Stromal cell of bone marrow (primary cell): ENCODE data around the gene FN3K.

Experiments used
- DNase-seq: peaks from one replicate; pipeline ENCODE4 v3.0.0-alpha.2; 2012; ENCODE audit warnings: low read depth

Gene FN3K

DNA sequence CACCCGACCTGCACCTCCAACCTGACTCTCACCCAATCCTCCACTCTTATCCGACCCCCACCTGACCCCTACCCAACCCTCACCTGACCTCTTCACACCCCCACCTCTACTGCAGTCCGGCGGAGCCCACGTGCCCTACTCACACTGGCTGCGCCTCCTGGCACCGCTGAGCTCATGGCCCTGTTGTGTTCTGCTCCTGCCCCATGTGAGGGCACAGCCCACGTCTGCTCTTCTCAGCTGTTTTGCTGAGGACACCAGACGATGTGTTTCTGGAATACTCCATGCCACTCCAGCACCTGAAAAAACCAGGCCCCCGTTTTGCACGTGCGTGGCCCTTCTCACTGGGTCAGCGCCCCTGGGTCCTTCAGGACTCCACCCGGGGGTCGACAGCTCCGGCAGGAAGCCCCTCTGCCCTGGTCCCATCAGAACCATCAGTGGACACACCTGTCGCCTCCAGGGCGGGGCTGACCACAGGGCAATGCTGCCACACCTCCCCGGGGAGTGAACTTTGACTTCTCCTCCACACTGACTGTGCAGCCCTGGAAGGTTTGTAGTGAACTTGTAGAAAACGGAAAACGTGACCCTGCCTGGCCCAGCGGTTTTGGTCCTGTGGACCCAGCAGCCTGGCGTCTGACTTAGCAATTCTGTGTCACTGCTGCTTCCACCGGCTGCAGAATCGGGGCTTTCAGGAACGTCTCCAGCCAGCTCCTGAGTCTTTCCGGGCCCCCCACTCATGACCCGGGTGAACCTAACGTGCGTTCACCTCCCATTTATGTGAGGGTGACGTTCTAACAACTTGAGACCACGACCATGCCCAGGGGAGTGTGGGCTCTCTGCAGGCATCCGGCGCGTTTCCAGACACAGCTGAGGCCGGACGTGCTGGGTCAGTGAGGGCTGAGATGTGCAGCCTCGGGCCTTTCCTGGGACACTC is 31.2 kb upstream of the FN3K start:
- DNase-seq: no peak

DNA sequence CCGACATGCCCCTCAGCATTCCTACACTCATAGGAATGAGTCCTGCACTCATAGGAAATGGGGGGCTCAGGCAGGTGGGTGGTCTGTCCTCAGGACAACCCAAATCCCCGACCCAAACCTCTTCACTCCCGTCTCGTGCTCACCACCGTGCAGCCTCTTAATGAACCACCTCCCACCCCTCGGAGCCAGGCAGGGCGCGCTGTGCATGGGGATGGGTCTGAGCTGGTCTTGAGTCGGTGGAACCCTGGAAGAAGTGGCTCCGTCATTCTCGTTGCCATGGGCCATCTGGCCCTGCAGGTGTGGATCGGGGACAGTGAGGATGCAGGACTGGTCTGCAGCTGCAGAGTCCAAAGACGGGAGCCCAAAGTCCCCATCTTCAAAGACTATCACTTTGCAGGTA is 30.5 kb upstream of the FN3K start:
- no peak for DNase-seq

DNA sequence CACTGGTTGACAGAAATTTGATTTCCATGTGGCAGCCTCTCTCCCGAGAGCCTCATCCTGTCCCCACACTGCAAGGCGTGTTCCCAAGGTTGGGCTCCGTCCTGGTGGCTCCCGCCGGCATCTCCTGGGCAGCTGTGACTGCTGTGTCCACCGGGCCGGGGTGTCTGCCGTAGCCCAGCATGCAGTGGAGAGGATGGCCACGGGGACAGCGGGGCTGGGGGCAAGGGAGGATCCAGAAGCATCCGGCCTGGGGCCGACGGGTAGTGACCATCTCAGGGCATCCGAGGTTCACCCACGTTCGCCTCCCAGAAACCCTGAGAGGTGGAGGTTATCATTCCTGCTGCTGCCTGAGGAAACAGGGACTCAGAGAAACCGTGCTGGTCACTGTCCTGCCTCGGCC is 29.7 kb upstream of the FN3K start:
- DNase-seq: no peak

DNA sequence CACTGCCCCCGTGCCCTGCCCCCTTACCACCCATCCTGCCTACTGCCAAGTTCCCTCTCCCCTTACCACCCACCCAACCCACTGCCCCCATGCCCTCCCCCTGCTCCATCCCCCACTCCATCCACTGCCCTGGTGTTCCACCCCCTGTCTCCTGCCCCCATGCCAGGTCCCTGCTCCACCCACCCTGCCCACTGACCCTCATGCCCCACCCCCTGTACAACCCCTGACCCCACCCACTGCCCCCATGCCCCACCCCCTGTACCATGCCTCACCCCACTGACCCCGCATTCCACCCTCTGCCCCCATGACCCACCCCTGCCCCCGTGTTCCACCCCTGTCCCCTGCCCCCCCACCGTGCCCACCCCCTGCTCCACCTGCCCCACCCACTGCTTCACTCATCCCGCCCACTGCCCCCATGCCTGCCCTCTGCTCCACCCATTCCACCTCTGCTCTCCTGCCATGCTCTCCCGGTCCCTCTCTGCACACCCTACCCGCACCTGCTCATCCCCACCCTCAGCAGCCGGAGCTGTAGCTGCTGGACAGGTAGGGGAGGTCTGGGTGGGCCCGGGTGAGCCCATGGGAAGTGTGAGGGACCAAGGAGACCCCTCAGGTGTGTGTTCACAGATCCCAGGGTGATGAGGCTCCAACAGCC is 26.3 kb upstream of the FN3K start:
- no peak for DNase-seq

DNA sequence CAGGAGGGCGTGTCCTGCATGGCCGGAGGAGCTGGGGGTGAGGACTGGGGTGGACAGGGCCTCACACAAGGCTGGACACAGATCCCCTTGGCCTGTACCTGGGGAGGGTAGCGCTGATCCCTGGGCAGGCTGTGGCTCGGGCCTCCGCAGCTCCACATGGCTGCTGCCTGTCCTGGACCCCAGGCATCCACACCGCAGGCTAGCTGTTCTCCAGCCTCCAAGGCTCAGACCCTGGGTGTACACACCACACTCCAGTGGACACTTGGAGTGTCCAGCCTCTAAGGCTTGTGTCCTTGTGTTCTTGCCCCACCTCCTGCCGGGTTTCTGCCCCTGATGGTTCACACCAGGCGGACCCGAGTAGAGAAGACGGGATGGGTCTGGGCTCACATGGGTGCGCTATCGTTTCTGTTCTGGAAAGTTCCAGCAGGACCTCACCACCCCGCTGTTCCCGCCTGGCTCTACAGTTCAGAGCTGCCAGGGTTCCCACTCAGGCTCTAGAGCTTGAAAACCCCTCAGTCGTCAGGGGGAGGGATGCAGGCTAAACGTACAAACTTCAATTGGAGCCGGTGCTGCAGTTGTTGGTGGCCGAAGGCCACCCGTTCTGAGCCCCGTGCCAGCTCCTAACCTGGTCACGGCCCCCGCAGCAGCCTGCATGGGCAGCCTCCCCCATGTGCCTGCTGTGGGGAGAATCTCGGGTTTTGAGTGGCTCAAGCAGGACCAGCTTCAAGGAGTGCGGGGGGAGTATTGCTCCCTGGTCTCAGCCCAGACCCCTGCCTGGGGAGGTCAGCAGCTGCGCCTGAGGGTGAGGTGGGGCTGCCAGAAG is 25.5 kb upstream of the FN3K start:
- DNase-seq: no peak

DNA sequence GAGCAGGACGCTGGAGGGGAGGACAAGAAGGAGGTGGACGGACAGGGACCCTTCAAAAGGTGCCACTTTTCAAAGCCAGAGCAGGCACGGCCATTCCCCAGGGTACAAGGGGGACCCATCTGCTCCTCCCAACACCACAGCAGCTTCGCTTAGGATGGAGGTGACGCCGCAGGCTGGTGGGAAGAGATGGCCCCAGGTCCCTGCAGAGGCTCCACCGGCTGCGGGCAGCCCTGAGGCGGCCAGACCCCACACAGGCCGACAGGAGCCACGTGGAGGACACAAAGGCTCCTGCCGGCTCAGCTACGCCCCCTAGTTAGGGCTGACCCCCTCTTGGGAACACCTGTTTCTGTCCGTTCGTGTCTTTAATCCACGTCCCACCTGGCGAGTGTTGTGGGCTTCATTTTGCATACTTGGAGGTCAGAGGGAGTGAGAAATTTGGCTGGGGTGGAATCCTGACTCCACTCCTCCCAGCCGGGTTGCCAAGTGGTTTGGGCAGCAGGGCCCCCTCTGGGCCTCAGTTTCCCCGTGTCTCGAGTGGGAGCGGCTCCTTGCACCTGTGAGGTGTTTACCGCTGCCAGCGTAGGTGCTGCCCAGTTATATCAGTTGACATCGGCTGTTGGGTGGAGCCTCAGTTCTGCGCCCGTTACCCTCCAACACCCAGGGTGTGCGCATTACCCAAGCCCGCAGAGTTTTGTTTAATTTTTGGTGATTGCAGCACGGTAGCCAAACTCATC is 24.7 kb upstream of the FN3K start:
- no peak for DNase-seq

DNA sequence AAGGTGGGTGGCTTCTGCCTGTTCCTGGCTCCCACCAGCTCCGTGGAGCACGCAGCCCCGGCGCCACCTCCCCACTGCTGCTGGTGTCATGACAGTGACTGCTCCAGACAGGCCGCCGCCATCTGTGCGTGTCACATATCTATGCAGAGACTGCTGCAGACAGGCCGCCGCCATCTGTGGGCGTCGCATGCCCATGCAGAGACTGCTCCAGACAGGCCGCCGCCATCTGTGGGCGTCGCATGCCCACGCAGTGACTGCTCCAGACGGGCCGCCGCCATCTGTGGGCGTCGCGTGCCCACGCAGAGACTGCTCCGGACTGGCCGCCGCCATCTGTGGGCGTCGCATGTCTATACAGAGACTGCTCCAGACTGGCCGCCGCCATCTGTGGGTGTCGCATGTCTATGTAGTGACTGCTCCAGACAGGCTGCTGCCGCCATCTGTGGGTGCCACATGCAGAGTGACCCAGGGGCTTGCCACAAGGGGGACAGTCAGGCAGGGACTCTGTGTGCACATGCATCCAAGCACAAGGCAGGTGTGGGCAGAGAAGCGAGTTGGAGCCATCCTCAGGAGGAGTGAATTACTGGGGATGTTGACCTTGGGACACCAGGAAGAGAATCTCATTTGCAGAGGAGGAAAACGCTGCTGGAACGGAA is 22.2 kb upstream of the FN3K start:
- no peak for DNase-seq

DNA sequence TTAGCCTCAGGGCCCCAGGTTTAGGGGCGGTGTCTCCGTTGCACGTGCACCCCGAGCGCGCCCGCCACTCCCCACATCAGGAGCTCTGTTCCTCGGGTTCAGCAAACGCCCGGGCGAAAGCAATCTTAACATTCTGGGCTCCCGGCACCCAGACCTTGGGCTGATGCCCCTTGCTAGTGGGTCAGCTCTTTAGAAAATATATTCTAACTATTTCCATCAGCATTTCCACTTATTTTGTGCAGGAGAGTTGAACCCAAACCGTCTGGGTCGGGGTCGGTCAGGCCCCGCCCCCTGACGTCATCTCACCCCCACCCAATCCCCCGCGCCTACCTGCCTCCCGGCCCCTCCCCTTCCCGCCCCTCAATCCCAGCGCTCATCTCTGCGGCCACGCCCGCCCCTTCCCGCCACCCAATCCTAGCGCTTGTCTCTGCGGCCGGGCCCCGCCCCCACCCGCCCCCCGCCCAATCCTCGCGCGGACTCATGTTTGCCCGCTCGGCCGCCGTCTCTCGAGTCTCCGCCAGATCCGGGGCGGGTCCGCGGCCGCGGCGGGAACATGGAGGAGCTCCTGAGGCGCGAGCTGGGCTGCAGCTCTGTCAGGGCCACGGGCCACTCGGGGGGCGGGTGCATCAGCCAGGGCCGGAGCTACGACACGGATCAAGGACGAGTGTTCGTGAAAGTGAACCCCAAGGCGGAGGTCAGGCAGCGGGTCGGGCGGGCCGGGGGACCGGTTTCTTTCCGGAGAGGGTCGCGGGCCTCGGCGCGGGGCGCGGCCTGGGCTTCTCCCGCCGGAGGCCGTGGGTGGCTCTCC is 19.0 kb upstream of the FN3K start, which contains the start of gene FN3KRP:
TSS of gene FN3KRP (plus strand) at position 504 of the 808 bp plus-strand sequence. CDS start at position 554, 50 bp downstream.
- peak; percentile 87 for DNase-seq

DNA sequence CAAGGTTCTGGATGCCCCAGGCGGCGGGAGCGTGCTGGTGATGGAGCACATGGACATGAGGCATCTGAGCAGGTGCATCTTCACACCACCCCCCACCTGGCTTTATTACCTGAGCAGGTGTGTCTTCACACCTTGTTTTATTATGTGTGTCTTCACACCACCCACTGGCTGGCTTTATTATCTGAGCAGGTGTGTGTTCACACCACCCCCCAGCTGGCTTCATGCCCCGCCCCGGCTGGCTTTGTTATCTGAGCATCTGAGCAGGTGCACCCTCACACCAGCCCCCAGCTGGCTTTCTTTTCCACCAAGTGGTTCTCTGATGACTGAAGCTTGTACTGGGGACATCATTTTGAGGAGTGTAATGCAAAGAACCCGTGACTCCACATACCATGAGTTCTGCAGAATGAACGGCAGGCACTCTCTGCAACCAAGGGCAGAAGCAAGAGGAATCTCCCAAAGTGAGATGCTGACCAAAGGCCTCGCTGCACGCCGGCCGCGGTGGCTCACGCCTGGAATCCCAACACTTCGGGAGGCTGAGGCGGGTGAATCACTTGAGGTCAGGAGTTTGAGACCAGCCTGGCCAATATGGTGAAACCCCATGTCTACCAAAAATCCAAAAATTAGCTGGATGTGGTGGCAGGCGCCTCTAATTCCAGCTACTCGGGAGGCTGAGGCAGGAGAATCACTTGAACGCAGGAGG is 16.3 kb upstream of the FN3K start:
- no peak for DNase-seq

DNA sequence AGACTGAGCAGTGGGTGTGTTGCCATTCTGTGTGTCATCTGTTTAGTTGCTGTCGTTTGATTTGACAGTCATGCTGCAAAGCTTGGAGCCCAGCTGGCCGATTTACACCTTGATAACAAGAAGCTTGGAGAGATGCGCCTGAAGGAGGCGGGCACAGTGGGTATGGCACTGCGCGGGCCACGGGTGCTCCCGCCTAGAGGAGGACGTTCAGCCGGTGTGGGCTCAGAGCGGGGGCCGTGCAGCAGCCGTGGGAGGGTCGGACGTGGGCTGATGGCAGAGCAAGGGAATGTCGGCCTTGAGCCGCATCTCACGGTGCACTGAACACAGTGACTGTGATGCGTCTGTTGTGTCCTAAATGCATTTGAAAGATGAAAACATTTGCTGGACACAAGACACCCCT is 15.2 kb upstream of the FN3K start:
- DNase-seq: no peak

DNA sequence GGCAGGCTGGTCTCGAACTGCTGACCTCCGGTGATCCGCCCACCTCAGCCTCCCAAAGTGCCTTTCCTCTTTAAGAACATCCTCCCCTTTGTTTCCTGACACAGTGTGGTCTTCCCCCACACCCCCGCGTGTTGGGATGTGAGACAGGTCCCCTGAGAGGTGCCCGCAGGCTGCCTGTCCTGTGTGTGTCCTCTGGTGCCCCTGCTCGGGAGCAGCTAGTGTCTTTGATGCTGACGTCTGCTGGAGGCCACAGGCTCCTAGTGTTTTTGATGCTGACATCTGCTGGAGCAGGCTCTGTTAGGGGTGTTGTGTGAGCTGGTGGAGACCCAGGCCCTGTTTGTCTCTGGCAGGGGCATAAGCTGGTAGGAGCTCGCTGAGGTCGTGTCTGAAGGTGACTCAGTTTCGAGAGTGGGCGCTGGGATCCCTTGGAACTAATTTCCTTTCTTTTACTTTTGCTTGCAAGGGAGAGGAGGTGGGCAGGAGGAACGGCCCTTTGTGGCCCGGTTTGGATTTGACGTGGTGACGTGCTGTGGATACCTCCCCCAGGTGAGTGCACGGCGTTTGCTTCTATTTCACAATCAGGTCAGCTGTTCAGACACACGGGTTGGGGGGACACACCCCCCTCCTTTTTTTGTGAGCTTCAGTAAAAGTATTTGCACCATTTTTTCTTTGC is 12.9 kb upstream of the FN3K start:
- DNase-seq: no peak

DNA sequence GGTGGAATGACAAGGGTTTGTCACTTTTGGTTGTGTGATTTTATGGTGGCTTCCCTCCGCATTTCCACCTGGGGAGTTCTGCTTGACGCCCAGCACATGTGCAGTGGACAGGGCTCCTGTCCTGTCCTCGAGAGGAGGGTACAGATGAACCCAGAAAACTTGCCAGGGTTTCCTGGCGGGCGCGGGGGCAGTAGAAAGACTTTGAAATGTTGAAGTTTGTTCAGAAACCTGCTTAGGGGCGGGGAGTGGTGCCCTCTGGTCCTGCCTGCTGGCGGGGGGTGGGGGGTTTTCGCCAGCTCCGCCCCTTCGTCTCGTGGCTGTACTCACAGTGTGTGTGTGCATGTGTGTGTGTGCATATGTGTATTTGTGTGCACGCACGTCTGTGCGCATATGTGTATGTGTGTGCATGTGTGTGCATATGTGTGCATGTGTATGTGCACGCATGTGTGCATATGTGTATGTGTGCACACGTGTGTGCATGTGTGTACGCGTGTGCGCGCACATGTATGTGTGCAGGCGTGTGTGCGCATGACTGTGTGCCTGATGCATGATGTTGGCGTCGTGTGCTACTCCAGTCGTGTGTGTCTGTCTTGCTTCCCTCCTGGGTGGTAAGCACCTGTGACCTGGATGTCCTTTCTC is 12.1 kb upstream of the FN3K start:
- no peak for DNase-seq

DNA sequence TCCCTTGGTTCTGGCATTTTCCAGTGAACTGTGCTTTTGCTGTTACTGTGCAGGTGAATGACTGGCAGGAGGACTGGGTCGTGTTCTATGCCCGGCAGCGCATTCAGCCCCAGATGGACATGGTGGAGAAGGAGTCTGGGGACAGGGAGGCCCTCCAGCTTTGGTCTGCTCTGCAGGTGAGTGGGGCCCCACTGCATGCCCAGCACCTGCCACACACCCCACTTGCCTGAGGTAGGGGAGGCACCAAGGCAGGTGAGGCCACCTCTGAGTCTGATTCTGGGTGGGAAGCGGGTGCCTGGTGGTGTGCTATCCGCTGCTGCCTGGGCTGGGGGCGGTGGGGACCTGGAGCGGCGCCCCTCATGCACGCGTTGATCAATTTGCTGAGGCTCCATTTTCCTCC is 9.0 kb upstream of the FN3K start:
- DNase-seq: no peak

DNA sequence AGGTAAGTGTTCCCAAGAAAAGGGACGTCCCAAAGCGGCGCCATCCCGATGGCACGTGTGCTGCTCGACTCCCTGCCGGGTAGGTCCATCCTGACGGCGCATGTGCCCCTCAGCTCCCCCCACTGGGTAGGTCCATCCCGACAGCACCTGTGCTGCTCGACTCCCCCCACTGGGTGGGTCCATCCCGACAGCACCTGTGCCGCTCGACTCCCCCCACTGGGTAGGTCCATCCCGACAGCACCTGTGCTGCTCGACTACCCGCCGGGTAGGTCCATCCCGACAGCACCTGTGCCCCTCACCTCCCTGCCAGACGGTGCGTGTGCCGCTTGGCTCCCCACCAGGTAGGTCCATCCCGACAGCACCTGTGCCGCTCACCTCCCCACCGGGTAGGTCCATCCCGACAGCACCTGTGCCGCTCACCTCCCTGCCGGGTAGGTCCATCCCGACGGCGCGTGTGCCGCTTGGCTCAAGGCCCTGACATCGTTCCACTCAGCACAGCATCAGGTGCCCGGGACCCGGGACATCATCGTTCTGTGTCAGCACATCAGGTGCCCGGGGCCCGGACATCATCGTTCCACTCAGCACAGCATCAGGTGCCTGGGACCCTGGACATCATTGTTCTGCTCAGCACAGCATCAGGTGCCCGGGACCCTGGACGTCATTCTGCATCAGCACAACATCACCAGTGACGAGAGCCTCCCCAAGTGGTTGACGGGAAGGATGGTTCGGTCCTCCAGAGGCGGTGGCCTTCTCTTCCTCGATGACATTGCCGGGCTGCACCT is 5.7 kb upstream of the FN3K start:
- DNase-seq: no peak

DNA sequence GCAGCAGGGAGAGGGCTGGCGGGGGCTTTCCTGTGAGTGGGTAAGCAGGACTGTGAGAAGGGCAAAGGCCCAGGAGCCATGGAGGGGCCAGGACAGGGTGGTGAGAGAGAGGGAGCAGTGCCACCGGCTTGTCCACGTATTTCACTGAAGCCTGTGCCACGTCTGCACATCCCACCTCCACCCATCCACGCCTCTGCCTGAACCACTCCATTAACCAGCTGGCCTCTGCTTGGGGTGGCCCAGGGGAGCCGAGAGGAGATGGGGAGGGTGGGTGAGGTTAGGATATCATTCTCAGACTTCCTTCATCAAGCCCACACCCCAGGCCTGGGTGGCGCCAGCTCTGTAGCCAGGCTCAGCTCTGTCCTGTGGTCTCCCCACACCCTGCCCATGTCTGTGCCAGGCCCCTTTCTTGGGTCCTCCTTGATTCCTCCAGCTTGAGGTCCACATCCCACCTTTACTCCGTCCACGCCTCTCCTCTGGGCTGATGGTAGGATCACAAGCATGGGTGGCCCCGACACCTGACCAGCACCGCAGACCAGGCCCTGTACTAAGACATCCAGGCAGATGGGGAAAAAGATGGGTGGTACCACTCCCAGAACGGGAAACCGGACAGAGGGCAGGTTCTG is 3.2 kb upstream of the FN3K start:
- DNase-seq: no peak

DNA sequence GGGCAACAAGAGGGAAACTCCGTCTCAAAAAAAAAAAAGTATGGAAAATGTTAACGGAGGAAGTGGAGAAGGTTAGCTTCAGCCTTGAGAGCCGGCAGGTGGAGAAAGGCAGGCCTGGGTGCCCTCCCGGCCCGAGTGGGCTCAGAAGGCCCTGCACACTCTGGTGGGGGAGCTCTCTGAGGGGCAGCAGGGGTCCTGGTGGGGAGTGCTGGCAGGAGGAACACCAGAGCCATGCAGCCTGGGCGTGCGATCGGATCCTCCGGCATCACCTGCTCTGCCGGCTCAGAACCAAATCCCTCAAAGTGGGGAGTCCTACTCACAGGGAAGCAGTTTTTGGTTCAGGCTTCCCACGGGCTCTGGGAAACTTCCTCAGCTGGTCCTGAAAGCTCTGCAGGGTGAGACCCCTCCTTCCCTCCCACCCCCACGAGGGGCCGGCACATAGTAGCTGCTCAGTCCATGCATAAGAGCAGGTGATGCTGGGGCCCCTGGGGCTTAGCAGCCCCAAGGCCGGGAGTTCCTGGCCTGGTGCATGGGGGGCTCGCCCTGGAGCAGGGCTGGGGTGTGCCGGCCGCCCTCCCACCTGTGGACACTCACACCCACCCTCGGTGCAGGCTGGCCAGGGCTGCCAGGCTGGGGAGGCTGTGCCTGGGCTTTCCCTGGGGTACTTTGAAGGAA is 1.2 kb downstream of the FN3K start:
- no peak for DNase-seq
